ENCODE measurements around the gene ACSF2.

The ACSF2 gene

GRCh38 chr17:50380369-50381259, 45.4 kb upstream of the ACSF2 start:
- no peaks in the 10 kb centered on the region for H3K27me3 ChIP-seq (ENCODE audit: insufficient read depth, poor library complexity, severe bottlenecking)

GRCh38 chr17:50381260-50381815, 44.7 kb upstream of the ACSF2 start:
- Histone ChIP-seq H3K27ac (replicated peaks) (no peak overlapping the region), H3K4me3 (replicated peaks; ENCODE audit: insufficient read depth, low read length) (no peak overlapping the region), H3K27me3 (ENCODE audit: insufficient read depth, poor library complexity, severe bottlenecking) (no peaks in the 10 kb centered on the region)
- DNase-seq (ENCODE audit: low read depth in 1 of 2, low spot score in 1 of 2): no peak
- TF ChIP-seq CTCF (IDR thresholded peaks at IDR 0.05; ENCODE audit: insufficient read depth, low read length) (no peak), SPI1 (IDR thresholded peaks at IDR 0.05; ENCODE audit: borderline replicate concordance, low read depth) (no peak), REST (IDR thresholded peaks at IDR 0.05; ENCODE audit: insufficient replicate concordance, low read depth) (no peak), POLR2AphosphoS5 (IDR thresholded peaks at IDR 0.05; ENCODE audit: low read depth) (no peak), GABPA (IDR thresholded peaks at IDR 0.05; ENCODE audit: low read depth) (no peak)

More at GRCh38 chr17:50380369-50381259, 45.4 kb upstream of the ACSF2 start:
- H3K4me3 ChIP-seq (replicated peaks; ENCODE audit: insufficient read depth, low read length): no peak overlapping the region
- no peak overlapping the region for H3K27ac ChIP-seq (replicated peaks)
- DNase-seq (ENCODE audit: low read depth in 1 of 2, low spot score in 1 of 2): no peak
- TF ChIP-seq CTCF (IDR thresholded peaks at IDR 0.05; ENCODE audit: insufficient read depth, low read length): no peak
- TF ChIP-seq SPI1 (IDR thresholded peaks at IDR 0.05; ENCODE audit: borderline replicate concordance, low read depth): no peak
- peak; percentile 55 for TF ChIP-seq POLR2AphosphoS5 (IDR thresholded peaks at IDR 0.05; ENCODE audit: low read depth)
- TF ChIP-seq REST (IDR thresholded peaks at IDR 0.05; ENCODE audit: insufficient replicate concordance, low read depth): no peak
- no peak for TF ChIP-seq GABPA (IDR thresholded peaks at IDR 0.05; ENCODE audit: low read depth)

GRCh38 chr17:50381920-50382319, 44.1 kb upstream of the ACSF2 start:
- Histone ChIP-seq H3K4me3 (replicated peaks; ENCODE audit: insufficient read depth, low read length) (no peak overlapping the region), H3K27me3 (ENCODE audit: insufficient read depth, poor library complexity, severe bottlenecking) (no peaks in the 10 kb centered on the region), H3K27ac (replicated peaks) (no peak overlapping the region)
- DNase-seq (ENCODE audit: low read depth in 1 of 2, low spot score in 1 of 2): no peak
- TF ChIP-seq REST (IDR thresholded peaks at IDR 0.05; ENCODE audit: insufficient replicate concordance, low read depth) (no peak), POLR2AphosphoS5 (IDR thresholded peaks at IDR 0.05; ENCODE audit: low read depth) (peak; percentile 33; the same call in 1 of the 2 replicates)
